H1 (cell line): ENCODE data around the gene FXR1. TPM values are rescaled to one million over a fixed set of nuclear protein-coding genes. Genes with fewer than 3 reads are reported as not detected.

Experiments used
- CTCF ChIA-PET: fragments of 300-600 bp; sonication (Branson Sonifier 250); formaldehyde crosslinking; loops from one replicate; lab custom pipeline; 2021; ENCODE audit not compliant: partially characterized antibody; lab: Charles Lee
- POLR2A ChIA-PET: fragments of 300-600 bp; sonication (Branson Sonifier 250); formaldehyde crosslinking; loops from one replicate; lab custom pipeline; 2021; ENCODE audit warnings: inconsistent platforms; ENCODE audit not compliant: partially characterized antibody; lab: Charles Lee
- DNase-seq, 2 experiments: peaks; one replicate each; pipeline versions ENCODE4 v3.0.0 to v3.0.0-alpha.2; 2010 to 2022; ENCODE audit warnings: low spot score in 2 of 2, low read depth in 1 of 2, mixed read lengths in 1 of 2
- FAIRE-seq: peaks from 2 replicates; lab custom pipeline; 2011; peaks lifted over from hg19 to GRCh38; lab: Jason Lieb, UNC
- H2AFZ ChIP-seq: 2 replicates; pipeline ENCODE4 v1.8.1; 2012; ENCODE audit warnings: low read length, inconsistent platforms
- H2AK5ac ChIP-seq: 2 replicates; pipeline ENCODE4 v1.6.1; 2013; ENCODE audit warnings: low read depth, low read length
- H2BK120ac ChIP-seq: replicated peaks from 2 replicates; pipeline ENCODE3; 2013; ENCODE audit warnings: low read depth, low read length, inconsistent platforms
- H2BK12ac ChIP-seq: 2 replicates; pipeline ENCODE4 v1.6.1; 2013; ENCODE audit warnings: low read depth, low read length
- H2BK15ac ChIP-seq: 2 replicates; pipeline ENCODE4 v1.6.1; 2013; ENCODE audit warnings: low read length
- H2BK20ac ChIP-seq: 2 replicates; pipeline ENCODE4 v1.6.1; 2013; ENCODE audit warnings: low read length
- H2BK5ac ChIP-seq: 2 replicates; pipeline ENCODE4 v1.6.1; 2013; ENCODE audit warnings: low read depth, low read length
- H3K14ac ChIP-seq: 2 replicates; pipeline ENCODE4 v1.6.1; 2013; ENCODE audit warnings: inconsistent platforms; ENCODE audit not compliant: insufficient read length
- H3K18ac ChIP-seq: 2 replicates; pipeline ENCODE4 v1.6.1; 2013; ENCODE audit warnings: low read length; ENCODE audit errors: extremely low read depth
- H3K23ac ChIP-seq: 2 replicates; pipeline ENCODE4 v1.6.1; 2013; ENCODE audit warnings: inconsistent platforms; ENCODE audit not compliant: insufficient read length
- H3K23me2 ChIP-seq: 2 replicates; pipeline ENCODE4 v1.6.1; 2013; ENCODE audit warnings: low read depth, low read length
- H3K27ac ChIP-seq: 2 replicates; pipeline ENCODE4 v1.6.1; 2011; ENCODE audit warnings: low read depth, low read length, inconsistent platforms
- H3K27me3 ChIP-seq, 4 experiments: replicated peaks in 1 of 4; 1 replicate in 1 of 4; 2 replicates in 3 of 4; pipeline versions ENCODE4 v1.6.1 to v1.8.1; 2011 to 2013; ENCODE audit warnings: low read length in 3 of 4, mild to moderate bottlenecking in 3 of 4, inconsistent platforms in 2 of 4, mixed read lengths in 2 of 4, moderate library complexity in 1 of 4; ENCODE audit not compliant: control insufficient read depth in 3 of 4, insufficient read depth in 3 of 4; ENCODE audit errors: extremely low read depth in 1 of 4
- H3K36me3 ChIP-seq, 4 experiments: 2 replicates each; pipeline versions ENCODE4 v1.6.1 to v1.8.1; 2011 to 2013; ENCODE audit warnings: mild to moderate bottlenecking in 4 of 4, low read length in 3 of 4, moderate library complexity in 2 of 4, control low read depth in 1 of 4, inconsistent platforms in 1 of 4; ENCODE audit not compliant: insufficient read depth in 4 of 4, control insufficient read depth in 2 of 4
- H3K4ac ChIP-seq: replicated peaks from 2 replicates; pipeline ENCODE3; 2013; ENCODE audit warnings: low read length, low read depth, mixed read lengths, inconsistent platforms; ENCODE audit not compliant: insufficient read length
- H3K4me1 ChIP-seq, 4 experiments: replicated peaks in 1 of 4; 1 replicate in 1 of 4; 2 replicates in 3 of 4; pipeline versions ENCODE4 v1.6.1 to v1.8.1; 2011 to 2013; ENCODE audit warnings: low read length in 3 of 4, inconsistent platforms in 2 of 4, mixed read lengths in 1 of 4; ENCODE audit not compliant: insufficient read depth in 4 of 4, control insufficient read depth in 3 of 4
- H3K4me2 ChIP-seq, 2 experiments: 2 replicates each; pipeline versions ENCODE4 v1.6.1 to v1.8.1; 2011 to 2013; ENCODE audit warnings: low read depth in 2 of 2, low read length in 2 of 2, control low read depth in 1 of 2, inconsistent platforms in 1 of 2, mild to moderate bottlenecking in 1 of 2; ENCODE audit not compliant: insufficient read depth in 1 of 2
- H3K4me3 ChIP-seq, 4 experiments: fragments of 200-600, 300-600 bp in 1 of 4; sonication (generic), shearing (Covaris generic), sonication (Bioruptor Twin) in 1 of 4; 2 replicates each; pipeline versions ENCODE4 v1.5.1 to v1.8.1; 2011 to 2016; ENCODE audit warnings: low read length in 4 of 4, low read depth in 3 of 4, control low read depth in 2 of 4, inconsistent platforms in 2 of 4, mild to moderate bottlenecking in 2 of 4, mixed read lengths in 1 of 4, moderate library complexity in 1 of 4; ENCODE audit not compliant: insufficient read depth in 2 of 4; ENCODE audit errors: extremely low read depth in 1 of 4
- H3K56ac ChIP-seq: replicated peaks from 2 replicates; pipeline ENCODE3; 2013; ENCODE audit warnings: low read depth, mild to moderate bottlenecking, mixed read lengths, low read length, inconsistent platforms; ENCODE audit not compliant: insufficient read length
- H3K79me1 ChIP-seq: 2 replicates; pipeline ENCODE4 v1.6.1; 2013; ENCODE audit warnings: low read depth, low read length, control low read depth
- H3K79me2 ChIP-seq, 2 experiments: 2 replicates each; pipeline versions ENCODE4 v1.6.1 to v1.8.1; 2012 to 2013; ENCODE audit warnings: low read length in 2 of 2, mild to moderate bottlenecking in 2 of 2, inconsistent platforms in 1 of 2; ENCODE audit not compliant: insufficient read depth in 2 of 2, control insufficient read depth in 1 of 2
- H3K9ac ChIP-seq, 4 experiments: replicated peaks in 1 of 4; 1 replicate in 1 of 4; 2 replicates in 3 of 4; pipeline versions ENCODE4 v1.6.1 to v1.8.1; 2011 to 2013; ENCODE audit warnings: low read depth in 3 of 4, low read length in 3 of 4, control low read depth in 2 of 4, mild to moderate bottlenecking in 2 of 4, moderate library complexity in 2 of 4, inconsistent platforms in 1 of 4; ENCODE audit errors: extremely low read depth in 1 of 4
- H3K9me3 ChIP-seq, 2 experiments: 2 replicates each; pipeline versions ENCODE4 v1.6.1 to v1.8.1; 2012 to 2013; ENCODE audit warnings: mild to moderate bottlenecking in 2 of 2, moderate library complexity in 2 of 2, control low read depth in 1 of 2, inconsistent platforms in 1 of 2, low read depth in 1 of 2, low read length in 1 of 2, mixed read lengths in 1 of 2; ENCODE audit not compliant: insufficient read depth in 2 of 2
- H4K20me1 ChIP-seq, 2 experiments: replicated peaks in 1 of 2; 2 replicates each; pipeline versions ENCODE3 to v1.8.1; 2011 to 2013; ENCODE audit warnings: inconsistent platforms in 2 of 2, low read length in 2 of 2, mild to moderate bottlenecking in 1 of 2; ENCODE audit not compliant: insufficient read depth in 2 of 2, control insufficient read depth in 1 of 2
- H4K5ac ChIP-seq: 2 replicates; pipeline ENCODE4 v1.6.1; 2013; ENCODE audit warnings: low read length, low read depth, mixed read lengths, inconsistent platforms; ENCODE audit not compliant: insufficient read length
- H4K8ac ChIP-seq: 2 replicates; pipeline ENCODE4 v1.8.0; 2013; ENCODE audit warnings: mild to moderate bottlenecking, moderate library complexity, low read length, inconsistent platforms; ENCODE audit not compliant: insufficient read depth; ENCODE audit errors: extremely low read depth
- H4K91ac ChIP-seq: replicated peaks from 2 replicates; pipeline ENCODE3; 2013; ENCODE audit warnings: low read length, mixed read lengths, inconsistent platforms; ENCODE audit not compliant: insufficient read length
- BRCA1 ChIP-seq: IDR thresholded peaks from 2 replicates; pipeline ENCODE4 v1.6.1; 2012; ENCODE audit warnings: low read depth, low read length, improper control_type of control experiment
- CREB1 ChIP-seq: IDR thresholded peaks from 2 replicates; pipeline ENCODE4 v1.6.1; 2012; ENCODE audit warnings: inconsistent platforms
- CTBP2 ChIP-seq: IDR thresholded peaks from 2 replicates; pipeline ENCODE4 v1.7.0; 2011; ENCODE audit warnings: borderline replicate concordance, mild to moderate bottlenecking, moderate library complexity, mixed read lengths, low read length; ENCODE audit not compliant: insufficient read depth, insufficient read length
- GTF2F1 ChIP-seq: IDR thresholded peaks from 2 replicates; pipeline ENCODE4 v1.6.1; 2012; ENCODE audit warnings: low read depth, low read length, improper control_type of control experiment, borderline replicate concordance
- MAX ChIP-seq: IDR thresholded peaks from 2 replicates; pipeline ENCODE4 v1.6.1; 2012; ENCODE audit warnings: inconsistent platforms
- POU5F1 ChIP-seq: IDR thresholded peaks from 2 replicates; pipeline ENCODE4 v1.6.1; 2011; ENCODE audit warnings: low read depth, mild to moderate bottlenecking, low read length, moderate library complexity
- RBBP5 ChIP-seq: IDR thresholded peaks from 2 replicates; pipeline ENCODE4 v1.7.1; 2012; ENCODE audit warnings: low read depth, mild to moderate bottlenecking, inconsistent platforms, low read length, moderate library complexity, borderline replicate concordance
- SIN3A ChIP-seq, 2 experiments: IDR thresholded peaks in 1 of 2; conservative IDR thresholded peaks in 1 of 2; 2 replicates each; pipeline ENCODE4 v1.6.1; 2011 to 2012; ENCODE audit warnings: low read length in 2 of 2, improper control_type of control experiment in 1 of 2, low read depth in 1 of 2, mild to moderate bottlenecking in 1 of 2
- SRF ChIP-seq: IDR thresholded peaks from 2 replicates; pipeline ENCODE4 v1.6.1; 2011; ENCODE audit warnings: mild to moderate bottlenecking, low read depth, low read length, moderate library complexity
- TBP ChIP-seq: IDR thresholded peaks from 2 replicates; pipeline ENCODE4 v1.6.1; 2011; ENCODE audit warnings: low read depth, low read length, improper control_type of control experiment
- TEAD4 ChIP-seq: IDR thresholded peaks from 2 replicates; pipeline ENCODE4 v1.6.1; 2012; ENCODE audit warnings: low read depth, low read length, inconsistent platforms, mixed read lengths
- WGBS, 2 experiments: shearing (Covaris generic) in 1 of 2; methylation state at CpG; one replicate each; pipeline versions ENCODE4 v1.1.6 to v1.1.7; 2013 to 2015; ENCODE audit warnings: low lambda C conversion rate in 2 of 2, mixed read lengths in 2 of 2, inconsistent platforms in 1 of 2, low coverage in 1 of 2, missing lambda C conversion rate in 1 of 2; ENCODE audit not compliant: insufficient replicate concordance in 2 of 2, insufficient coverage in 1 of 2, insufficient read length in 1 of 2; ENCODE audit errors: extremely low coverage in 1 of 2, missing lambda C conversion rate in 1 of 2; 5-methylcytosine and 5-hydroxymethylcytosine counted together
- polyA plus RNA-seq, 7 experiments: library from polyadenylated mRNA; depleted of rRNA in 3 of 7; stranded (reverse) in 5 of 7; unstranded in 2 of 7; fragments of >200 nt in 5 of 7; fragments of 200-250 nt in 2 of 7; gene quantifications; 1 replicate in 5 of 7; 2 replicates in 1 of 7; 4 replicates in 1 of 7; pipeline versions ENCODE4 v1.2.1 to v1.2.3, GENCODE V29; 2011 to 2013; ENCODE audit warnings: missing spikeins in 2 of 7, mixed read lengths in 2 of 7
- total RNA-seq: library from RNA; stranded (reverse); fragmentation: NEBNext Ultra II Directional; extraction: Animal tissue kit (Norgen Biotek cat#: 25700); gene quantifications from 2 replicates; pipeline ENCODE4 v1.2.1, GENCODE V29; 2021
- TF ChIP-seq, protein P1 (sequence below): IDR thresholded peaks from 2 replicates; pipeline ENCODE4 v1.6.1; 2012; ENCODE audit warnings: low read length, inconsistent platforms

The FXR1 gene
- total and polyA plus RNA-seq, 2 of the 8 experiments (the other 6 are each of a cell fraction or from before 2014, with no cell fraction given) = 108 to 283 TPM

- Histone ChIP-seq H3K36me3 (no peaks in the 10 kb centered on the region), H2BK20ac (no peak overlapping the region)
- WGBS, 2 experiments = 100% methylated on average over 2 of the region's 2 CpGs; no CpG with 5 or more reads in 1 of the 2 experiments
- TF ChIP-seq CTBP2 = no peak
- no peak for TF ChIP-seq BRCA1
- TF ChIP-seq, protein P1, sequence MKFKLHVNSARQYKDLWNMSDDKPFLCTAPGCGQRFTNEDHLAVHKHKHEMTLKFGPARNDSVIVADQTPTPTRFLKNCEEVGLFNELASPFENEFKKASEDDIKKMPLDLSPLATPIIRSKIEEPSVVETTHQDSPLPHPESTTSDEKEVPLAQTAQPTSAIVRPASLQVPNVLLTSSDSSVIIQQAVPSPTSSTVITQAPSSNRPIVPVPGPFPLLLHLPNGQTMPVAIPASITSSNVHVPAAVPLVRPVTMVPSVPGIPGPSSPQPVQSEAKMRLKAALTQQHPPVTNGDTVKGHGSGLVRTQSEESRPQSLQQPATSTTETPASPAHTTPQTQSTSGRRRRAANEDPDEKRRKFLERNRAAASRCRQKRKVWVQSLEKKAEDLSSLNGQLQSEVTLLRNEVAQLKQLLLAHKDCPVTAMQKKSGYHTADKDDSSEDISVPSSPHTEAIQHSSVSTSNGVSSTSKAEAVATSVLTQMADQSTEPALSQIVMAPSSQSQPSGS = no peak
- TF ChIP-seq POU5F1 = no peak
- TF ChIP-seq MAX = no peak
- no peak for TF ChIP-seq TBP
- TF ChIP-seq SRF = no peak
- TF ChIP-seq CREB1 = no peak
- TF ChIP-seq SIN3A (conservative IDR thresholded peaks at IDR 0.05 in 1 of 2, IDR thresholded peaks at IDR 0.05 in 1 of 2; ENCODE audit: low read depth in 1 of 2, low read length in 2 of 2) = no peak
- no peak for TF ChIP-seq TEAD4
- TF ChIP-seq GTF2F1 = no peak
- no peak for TF ChIP-seq RBBP5
Observed at GRCh38 chr3:180875124-180875698, 37.3 kb upstream of the FXR1 start.

More at GRCh38 chr3:180875124-180875698, 37.3 kb upstream of the FXR1 start:
- Histone ChIP-seq H3K56ac (no peak overlapping the region), H3K4ac (no peak overlapping the region), H3K79me2 (no peaks in the 10 kb centered on the region), H3K4me3 (no peak overlapping the region), H3K27me3 (no peaks in the 10 kb centered on the region; a peak in 1 of 7 replicates), H2BK12ac (no peak overlapping the region), H3K23ac (no peak overlapping the region), H4K8ac (no peak overlapping the region), H4K5ac (no peak overlapping the region), H2BK15ac (no peak overlapping the region), H2BK5ac (no peak overlapping the region), H2AFZ (no peak overlapping the region), H3K27ac (no peak overlapping the region), H3K23me2 (no peaks in the 10 kb centered on the region; the same call in 1 of the 2 replicates), H3K18ac (no peak overlapping the region), H3K79me1 (no peaks in the 10 kb centered on the region), H3K14ac (no peak overlapping the region), H4K91ac (no peak overlapping the region), H3K4me2 (no peak overlapping the region), H2BK120ac (no peak overlapping the region), H2AK5ac (no peak overlapping the region), H3K9me3 (no peaks in the 10 kb centered on the region), H3K4me1 (peaks cover 0 to 2% (median under 1%) of the 10 kb centered on the region in 4 experiments; a peak in 1 of 7 replicates), H4K20me1 (no peaks in the 10 kb centered on the region), H3K9ac (no peak overlapping the region)
- DNase-seq (no peak), FAIRE-seq (no peak)
- CTCF ChIA-PET = interaction anchor here (1.0 kb wide), 1 partner anchor 10 kb away, joined by 3 read pairs; no protein-coding TSS in a partner anchor
- POLR2A ChIA-PET = no interaction called here
